HG03378 (cell line): ENCODE results near the gene CFAP73.

Source experiments
- ATAC-seq: cut with Tn5 transposase; IDR thresholded peaks from one replicate; pipeline ENCODE4 v1.9.1; 2021; ENCODE audit warnings: mild to moderate bottlenecking, moderate library complexity; ENCODE audit not compliant: unreplicated experiment

CFAP73 gene

GRCh38 chr12:113119980-113120669, 29.4 kb upstream of the CFAP73 start:
- ATAC-seq, result no peak

DNA sequence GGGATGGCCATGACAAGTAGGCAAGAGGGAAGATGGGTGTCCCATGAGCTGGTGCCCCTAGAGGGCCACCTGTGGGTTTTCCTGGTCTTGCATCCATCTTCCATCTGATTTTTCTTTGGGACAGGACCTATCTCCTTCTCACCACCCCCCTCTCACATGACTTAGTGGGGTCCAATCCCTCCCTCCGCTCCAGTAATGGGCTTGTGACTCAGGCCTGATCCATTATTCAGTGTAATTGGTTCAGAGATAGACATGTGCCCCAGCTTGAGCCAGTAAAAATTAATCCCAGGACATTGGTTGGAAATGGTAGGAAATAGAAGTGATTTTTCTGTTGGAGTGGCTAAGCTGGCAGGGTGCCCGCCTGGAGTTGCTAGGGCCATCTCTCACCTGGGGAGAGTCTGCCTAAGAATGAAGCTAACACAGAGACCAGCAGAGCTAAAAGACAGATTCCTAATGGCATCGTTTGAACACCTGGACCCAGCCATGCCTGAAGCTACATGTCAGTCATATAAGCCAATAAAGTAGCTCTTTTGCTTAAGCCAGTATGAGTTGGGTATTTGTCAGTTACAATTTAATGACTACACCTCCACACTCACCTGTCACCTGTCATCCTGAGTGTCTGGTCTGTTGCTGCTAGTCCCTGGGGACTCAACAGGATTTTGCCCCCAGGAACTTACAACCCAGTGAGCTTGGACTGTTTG, 28.7 kb upstream of the CFAP73 start:
- no peak for ATAC-seq

DNA sequence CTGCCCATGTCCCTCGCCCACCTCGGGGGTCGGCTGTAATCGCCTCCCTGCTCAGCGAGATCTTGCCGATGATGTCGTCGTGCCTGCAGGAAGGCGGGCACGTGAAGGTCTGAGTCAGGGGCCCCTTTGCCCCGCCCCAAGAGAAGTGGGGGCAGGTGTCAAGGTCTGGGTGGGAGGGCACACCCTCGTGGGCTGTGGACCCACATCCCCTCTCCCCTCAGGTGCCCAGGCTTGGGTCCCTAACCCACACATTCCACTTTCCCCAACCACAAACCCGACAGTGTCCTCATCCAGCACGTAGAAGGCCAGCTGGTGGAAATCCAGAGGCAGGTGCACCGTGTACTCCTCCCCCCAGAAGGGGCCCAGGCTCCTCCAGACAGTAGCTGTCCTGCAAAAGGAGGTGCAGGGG, 21.7 kb upstream of the CFAP73 start:
- no peak for ATAC-seq

GRCh38 chr12:113128802-113129663, 20.5 kb upstream of the CFAP73 start:
- no peak for ATAC-seq

GRCh38 chr12:113129664-113130456, 19.7 kb upstream of the CFAP73 start:
- ATAC-seq, result no peak

DNA sequence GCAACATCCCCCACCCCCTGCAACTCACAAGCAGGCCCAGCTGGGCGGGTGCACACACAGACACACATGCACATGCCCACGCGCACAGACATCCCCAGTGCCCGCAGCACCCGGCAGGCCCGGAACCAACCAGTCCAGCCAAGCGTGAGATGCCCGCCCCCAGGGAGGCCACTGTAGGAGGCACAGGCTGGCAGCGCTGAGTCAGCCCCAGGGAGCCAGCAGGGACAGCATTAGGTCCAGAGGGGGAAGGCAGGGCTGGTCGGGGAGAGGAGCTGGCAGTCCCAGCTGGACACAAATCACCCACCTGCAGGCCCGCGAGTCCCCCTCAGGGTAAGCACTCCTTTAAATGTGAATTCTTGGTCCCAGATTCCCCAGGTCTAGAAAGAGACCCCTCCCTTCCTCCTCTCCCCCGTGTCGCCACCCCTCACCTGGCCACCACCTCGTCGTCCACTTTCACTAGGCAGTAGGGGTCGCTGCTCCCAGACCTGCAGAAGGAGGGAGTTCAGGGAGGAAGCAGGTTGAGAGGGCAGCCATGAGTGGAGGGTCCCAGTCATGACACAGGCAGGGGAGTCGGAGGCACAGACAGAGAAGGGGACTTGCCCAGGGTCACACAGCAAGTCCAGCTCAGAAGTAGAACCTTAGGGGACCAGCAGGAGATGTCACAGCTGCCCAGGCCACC, 18.9 kb upstream of the CFAP73 start:
- ATAC-seq, result no peak

GRCh38 chr12:113131556-113131955, 18.0 kb upstream of the CFAP73 start:
- ATAC-seq, result no peak

DNA sequence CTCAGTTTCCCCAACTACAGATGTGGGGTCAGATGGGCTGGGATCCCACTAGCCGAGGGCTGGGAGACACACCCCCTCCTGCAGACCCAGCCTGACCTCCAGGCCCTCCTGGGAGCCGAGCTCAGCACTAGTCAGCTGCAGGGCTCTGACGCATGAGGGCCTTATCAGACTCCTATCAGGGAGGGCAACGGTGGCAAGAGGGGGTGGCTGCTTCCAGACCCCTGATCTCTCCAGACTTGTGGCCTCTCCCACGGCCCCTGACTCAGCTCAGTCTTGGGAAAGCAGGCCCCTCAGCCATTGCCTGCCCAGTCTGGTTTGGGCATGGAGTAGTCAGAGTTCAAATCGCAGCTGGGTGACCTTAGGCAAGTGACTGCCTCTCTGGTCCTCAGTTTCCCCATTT, 16.5 kb upstream of the CFAP73 start:
- no peak for ATAC-seq

- ATAC-seq, result no peak
These were observed 15.9 kb upstream of the CFAP73 start for GRCh38 chr12:113133666-113134065.

DNA sequence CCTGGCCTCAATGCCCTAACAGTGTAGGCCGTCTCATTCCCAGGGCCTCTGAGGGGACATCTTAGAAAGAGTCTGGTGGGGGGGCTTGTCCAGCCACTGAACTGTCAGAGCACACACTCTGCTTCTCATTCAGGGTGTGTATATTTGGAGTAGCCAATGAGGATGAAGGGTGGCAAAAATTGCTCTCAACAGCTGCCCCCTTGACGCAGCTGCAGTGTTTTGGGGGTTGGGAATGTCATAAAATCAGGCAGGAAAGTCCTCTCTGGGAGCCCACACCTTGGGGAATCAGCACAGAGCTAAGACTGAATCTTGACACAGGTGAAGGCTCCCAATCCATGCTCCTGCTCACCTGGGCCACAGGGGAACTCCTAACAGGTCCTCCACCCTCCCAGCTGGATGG, 15.5 kb upstream of the CFAP73 start:
- ATAC-seq, result no peak

GRCh38 chr12:113134521-113134951, 15.0 kb upstream of the CFAP73 start:
- ATAC-seq, result no peak

DNA sequence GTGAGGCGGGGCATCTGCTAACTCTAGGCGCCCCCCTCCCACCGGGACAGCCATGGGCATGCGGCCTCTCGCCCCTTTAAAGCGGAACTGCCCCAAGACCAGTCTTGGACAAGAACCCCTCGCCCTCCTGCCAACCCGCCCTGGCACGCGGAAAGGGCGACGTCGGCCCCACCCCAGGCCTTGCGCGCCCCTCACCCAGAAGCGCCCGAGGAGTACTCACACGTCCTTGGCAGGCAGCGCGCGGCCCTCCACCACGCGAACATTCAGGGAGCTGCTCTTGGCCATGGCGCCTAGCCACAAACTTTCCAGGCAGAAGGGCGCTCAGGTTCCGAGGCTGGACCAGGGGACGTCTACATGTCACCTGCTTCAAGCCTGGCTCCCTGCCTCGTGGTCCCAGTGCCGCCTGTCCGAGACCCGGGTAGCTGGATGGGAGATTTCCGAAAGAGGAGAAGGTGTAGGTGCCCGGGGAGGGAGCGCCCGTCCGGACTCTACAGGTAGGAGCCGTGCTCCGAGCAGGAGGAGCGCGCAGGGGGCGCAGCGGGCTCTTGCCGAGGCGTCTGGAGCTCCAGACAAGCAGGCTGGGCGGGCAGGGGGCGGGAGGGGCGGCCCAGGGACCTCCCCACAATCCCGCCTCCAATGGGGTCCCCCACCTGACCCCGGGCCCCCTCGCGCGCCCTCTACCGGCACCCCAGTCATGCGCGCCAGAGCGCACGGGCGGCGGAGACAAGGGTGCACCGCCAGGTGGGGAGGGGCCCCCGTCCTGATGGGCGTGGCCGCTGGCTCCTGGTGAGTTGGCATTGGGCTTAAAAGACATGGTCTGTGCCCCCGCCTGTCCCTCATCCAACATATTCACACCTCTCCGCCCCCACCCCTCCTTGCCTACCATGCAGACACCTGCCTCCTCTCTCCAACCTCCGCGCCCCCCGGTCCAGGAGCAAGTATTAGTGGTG, 14.1 kb upstream of the CFAP73 start, which contains the start of gene RASAL1:
Gene RASAL1 (minus strand): TSS at position 584 of the 950 bp plus-strand sequence. CDS start 299 bp downstream, at position 285.
- no peak for ATAC-seq

- no peak for ATAC-seq
These were observed 13.2 kb upstream of the CFAP73 start for GRCh38 chr12:113136128-113136989.

DNA sequence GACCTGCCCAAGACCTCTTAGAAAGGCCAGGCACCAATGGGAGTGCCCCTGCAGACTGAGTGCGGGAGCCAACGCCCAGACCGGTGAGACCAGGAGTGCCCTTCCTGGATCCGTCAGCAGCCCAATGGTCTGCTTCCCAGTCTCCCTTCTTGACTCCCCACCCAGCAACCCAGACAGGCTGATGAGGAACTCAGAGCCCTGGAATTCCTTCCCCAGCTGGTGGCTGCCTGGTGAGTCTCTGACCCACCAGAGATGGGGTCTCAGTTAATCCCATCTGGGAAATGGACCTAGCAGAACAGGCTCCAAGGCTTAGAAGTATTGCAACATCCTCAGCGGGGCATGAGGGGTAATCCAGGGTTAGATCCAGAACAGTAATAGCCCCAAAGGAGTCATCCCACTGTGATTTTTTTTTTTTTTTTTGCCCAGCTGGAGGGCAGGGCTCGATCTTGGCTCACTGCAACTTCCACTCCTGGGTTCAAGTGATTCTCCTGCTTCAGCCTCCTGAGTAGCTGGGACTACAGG, 12.5 kb upstream of the CFAP73 start:
- no peak for ATAC-seq

GRCh38 chr12:113137861-113138783, 11.4 kb upstream of the CFAP73 start:
- no peak for ATAC-seq

- ATAC-seq, result no peak
These were observed 10.7 kb upstream of the CFAP73 start for GRCh38 chr12:113138826-113139225.

- ATAC-seq, result no peak
These were observed 8.8 kb upstream of the CFAP73 start for GRCh38 chr12:113140706-113141105.
